K562 (cell line): ENCODE results near the gene ANK3. TPM values are rescaled to one million over a fixed set of nuclear protein-coding genes. Genes with fewer than 3 reads are reported as not detected.
A peak's percentile ranks its signal among the peaks of the same experiment; 100 is the strongest.

Experiments
- ARID1B ChIP-seq: fragments of 450-650 bp; IDR thresholded peaks from 2 replicates; pipeline ENCODE4 v1.6.1; 2016; ENCODE audit warnings: antibody characterized with exemption, mild to moderate bottlenecking, inconsistent platforms
- ATF3 ChIP-seq, 2 experiments: fragments of 450-650 bp in 1 of 2; sonication (generic) in 1 of 2; formaldehyde crosslinking in 1 of 2; IDR thresholded peaks in 1 of 2; conservative IDR thresholded peaks in 1 of 2; 2 replicates each; pipeline versions ENCODE4 v1.6.1 to v1.8.1; 2016 to 2023; ENCODE audit warnings: mild to moderate bottlenecking in 2 of 2, moderate library complexity in 2 of 2, inconsistent platforms in 1 of 2, missing genetic modification reagents in 1 of 2
- C11orf30 ChIP-seq: fragments of 450-650 bp; IDR thresholded peaks from 2 replicates; pipeline ENCODE4 v1.6.1; 2016; ENCODE audit warnings: low read depth, mild to moderate bottlenecking
- CEBPB ChIP-seq: fragments of 450-650 bp; IDR thresholded peaks from 2 replicates; pipeline ENCODE4 v1.6.1; 2016; ENCODE audit warnings: missing genetic modification characterization, missing compliant biosample characterization
- GTF2F1 ChIP-seq: IDR thresholded peaks from 2 replicates; pipeline ENCODE4 v1.6.1; 2011; ENCODE audit warnings: low read depth, low read length, improper control_type of control experiment
- HIVEP1 ChIP-seq: fragments of 250-450 bp; sonication (Bioruptor Pico); IDR thresholded peaks from 2 replicates; pipeline ENCODE4 v1.4.0; 2020; ENCODE audit warnings: mild to moderate bottlenecking
- IRF9 ChIP-seq: fragments of 450-650 bp; IDR thresholded peaks from 2 replicates; pipeline ENCODE4 v1.6.1; 2016; ENCODE audit warnings: missing biosample characterization, missing genetic modification characterization
- JUND ChIP-seq, 2 experiments: IDR thresholded peaks; 2 replicates in 1 of 2; 3 replicates in 1 of 2; pipeline ENCODE4 v1.6.1; 2011; ENCODE audit warnings: borderline replicate concordance in 2 of 2, low read depth in 2 of 2, low read length in 2 of 2, improper control_type of control experiment in 1 of 2, missing biosample characterization in 1 of 2, missing genetic modification characterization in 1 of 2, missing genetic modification reagents in 1 of 2
- KLF1 ChIP-seq: fragments of 450-650 bp; IDR thresholded peaks from 2 replicates; pipeline ENCODE4 v1.6.1; 2016; ENCODE audit warnings: missing genetic modification characterization, missing compliant biosample characterization
- MAFG ChIP-seq: fragments of 450-650 bp; conservative IDR thresholded peaks from 2 replicates; pipeline ENCODE4 v1.6.1; 2016; ENCODE audit warnings: missing genetic modification characterization, missing compliant biosample characterization
- MECOM ChIP-seq: fragments of 250-450 bp; sonication (Bioruptor Pico); IDR thresholded peaks from 2 replicates; pipeline ENCODE4 v1.8.0; 2022; ENCODE audit warnings: inconsistent platforms
- MEIS2 ChIP-seq: fragments of 450-650 bp; IDR thresholded peaks from 2 replicates; pipeline ENCODE4 v1.6.1; 2014; ENCODE audit warnings: mild to moderate bottlenecking; ENCODE audit not compliant: partially characterized antibody
- NFE2 ChIP-seq: IDR thresholded peaks from 2 replicates; pipeline ENCODE4 v1.6.1; 2014; ENCODE audit warnings: antibody characterized with exemption, low read depth
- RCOR1 ChIP-seq, 2 experiments: IDR thresholded peaks; 2 replicates each; pipeline ENCODE4 v1.6.1; 2012; ENCODE audit warnings: low read depth in 2 of 2, low read length in 2 of 2, borderline replicate concordance in 1 of 2, improper control_type of control experiment in 1 of 2
- SMARCA4 ChIP-seq: fragments of 450-650 bp; IDR thresholded peaks from 2 replicates; pipeline ENCODE4 v1.6.1; 2016
- SMARCE1 ChIP-seq: fragments of 450-650 bp; IDR thresholded peaks from 2 replicates; pipeline ENCODE4 v1.7.1; 2016; ENCODE audit warnings: mild to moderate bottlenecking
- SRSF3 ChIP-seq: fragments of 200-400 bp; formaldehyde crosslinking; IDR thresholded peaks from 2 replicates; pipeline ENCODE4 v1.6.1; 2016; ENCODE audit warnings: mild to moderate bottlenecking, low read length, moderate library complexity; ENCODE audit not compliant: insufficient read depth
- STAT5A ChIP-seq: IDR thresholded peaks from 2 replicates; pipeline ENCODE4 v1.6.1; 2012; ENCODE audit warnings: low read length, inconsistent platforms, borderline replicate concordance
- ZFP30 ChIP-seq: fragments of 250-450 bp; sonication (Bioruptor Pico); IDR thresholded peaks from 2 replicates; pipeline ENCODE4 v1.8.0; 2022; ENCODE audit warnings: moderate library complexity, mild to moderate bottlenecking, inconsistent platforms, borderline replicate concordance
- ZNF717 ChIP-seq: fragments of 250-450 bp; sonication (Bioruptor Pico); IDR thresholded peaks from 2 replicates; pipeline ENCODE4 v1.5.0; 2021
- polyA plus RNA-seq, 8 experiments: library from polyadenylated mRNA; depleted of rRNA in 4 of 8; stranded (reverse) in 5 of 8; unstranded in 3 of 8; fragments of >200 nt; fragmentation: Nextera tagmentation in 2 of 8; fragmentation: Illumina TruSeq in 1 of 8; extraction: Ambion mirVana in 2 of 8; extraction: Trizol in 1 of 8; gene quantifications; 2 replicates each; pipeline versions ENCODE4 v1.2.1 to v1.2.3, GENCODE V29; 2011 to 2014; ENCODE audit warnings: inconsistent platforms in 1 of 8, missing spikeins in 1 of 8
- total RNA-seq, 7 experiments: library from RNA; depleted of rRNA in 6 of 7; stranded (reverse); fragments of >200 nt in 6 of 7; fragmentation: Illumina TruSeq in 2 of 7; extraction: Trizol in 2 of 7; gene quantifications; 2 replicates each; pipeline versions ENCODE4 v1.2.1 to v1.2.3, GENCODE V29; 2011 to 2021; ENCODE audit warnings: low replicate concordance in 1 of 7

ANK3 gene
- total and polyA plus RNA-seq, 9 of the 15 experiments (the other 6 are each of a cell fraction or from before 2014, with no cell fraction given), result 10.0 to 32.3 (median 17.9) TPM

GRCh38 chr10:60291344-60291930, 98.2 kb downstream of the ANK3 start (continued):
- TF ChIP-seq MAFG (tag) (peak; percentile 61), RCOR1 (IDR thresholded peaks at IDR 0.05; ENCODE audit: borderline replicate concordance in 1 of 2, low read depth in 2 of 2, low read length in 2 of 2) (peak in 1 of 2 experiments; percentile 55; a peak in 1 of 4 replicates), NFE2 (peak; percentile 61; the same call in 1 of the 2 replicates), SMARCE1 (0 out of 2 replicates have a peak, but pooled peaks have one; percentile 21), STAT5A (no peak), KLF1 (no peak), IRF9 (tag) (peak; percentile 69), MECOM (peak; percentile 66), SMARCA4 (0 out of 2 replicates have a peak, but pooled peaks have one; percentile 42), ATF3 (IDR thresholded peaks at IDR 0.05) (peak; percentile 73), ATF3 (CRISPR knock-in tag; conservative IDR thresholded peaks at IDR 0.05) (no peak), ARID1B (peak; percentile 13; the same call in 1 of the 2 replicates), ZNF717 (CRISPR knock-in tag) (no peak), ZFP30 (CRISPR knock-in tag) (no peak), HIVEP1 (CRISPR knock-in tag) (no peak), SRSF3 (no peak), C11orf30 (peak; percentile 28; the same call in 1 of the 2 replicates), CEBPB (tag) (peak; percentile 98), GTF2F1 (no peak), JUND (IDR thresholded peaks at IDR 0.05; ENCODE audit: borderline replicate concordance, low read depth, low read length) (peak; percentile 50; the same call in 1 of the 2 replicates), JUND (tag; IDR thresholded peaks at IDR 0.05; ENCODE audit: borderline replicate concordance, low read depth, low read length) (peak; percentile 65; the same call in 2 of the 3 replicates), MEIS2 (peak; percentile 39)
